ENCODE data around the gene PLCL1.

PLCL1 gene

DNA sequence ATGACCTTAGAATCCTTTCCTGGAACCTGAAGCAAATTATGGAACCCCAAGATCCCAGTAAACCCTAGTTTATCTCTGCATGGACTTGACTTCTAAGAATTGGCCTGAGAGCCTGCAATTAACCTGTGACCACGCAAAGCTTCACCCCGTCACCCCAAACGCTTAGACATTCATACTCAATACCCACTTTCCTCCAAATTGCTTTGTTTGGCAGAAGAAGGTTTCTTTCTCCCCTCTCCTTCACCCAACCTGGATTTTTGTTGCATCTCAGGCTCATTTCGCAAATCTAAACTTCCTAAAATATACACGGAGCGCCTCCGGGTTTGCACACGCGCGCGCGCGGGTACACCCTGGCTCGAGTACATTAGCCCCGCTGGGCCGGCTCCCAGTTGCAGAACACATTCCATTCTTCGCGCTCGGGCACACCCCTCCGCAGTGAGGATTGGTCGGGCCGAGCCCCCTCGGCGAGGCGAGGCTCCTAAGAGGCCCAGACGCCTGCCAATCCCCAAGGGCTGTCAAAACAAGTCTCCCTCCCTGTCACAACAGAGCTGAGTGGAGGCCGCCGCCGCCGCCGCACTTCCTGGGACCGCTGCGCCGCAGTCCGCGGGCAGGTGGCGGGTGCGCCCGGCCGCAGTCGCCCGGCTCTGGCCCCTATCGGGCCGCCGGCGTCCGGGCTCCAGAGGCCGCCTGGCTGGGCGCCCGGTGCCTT, at the start of gene PLCL1:
TSS of gene PLCL1 (plus strand) at position 545 of the 709 bp plus-strand sequence.
- Histone ChIP-seq H3K27me3 (ENCODE audit: control insufficient read depth in 5 of 5, insufficient read depth in 4 of 5, low read length in 5 of 5) (no peaks in the 10 kb centered on the region), H3K4me3 (ENCODE audit: low read depth in 1 of 5, low read length in 5 of 5) (peak within 1 kb of the TSS; percentile 67 to 92 (median 84)), H3K4me1 (ENCODE audit: control insufficient read depth in 5 of 5, insufficient read depth in 5 of 5, low read length in 5 of 5) (peaks cover 0 to 46% (median 31%) of the 10 kb centered on the region in 5 donors), H3K36me3 (ENCODE audit: control insufficient read depth in 5 of 5, insufficient read depth in 5 of 5, low read length in 5 of 5) (no peaks in the 10 kb centered on the region), H3K27ac (ENCODE audit: low read depth, low read length) (peak within 1 kb of the TSS; percentile 24), H3K9me3 (ENCODE audit: control insufficient read depth in 5 of 5, low read length in 5 of 5) (no peaks in the 10 kb centered on the region), H3K9ac (ENCODE audit: low read length in 5 of 5) (peak within 1 kb of the TSS; percentile 42 to 73 (median 51))

DNA sequence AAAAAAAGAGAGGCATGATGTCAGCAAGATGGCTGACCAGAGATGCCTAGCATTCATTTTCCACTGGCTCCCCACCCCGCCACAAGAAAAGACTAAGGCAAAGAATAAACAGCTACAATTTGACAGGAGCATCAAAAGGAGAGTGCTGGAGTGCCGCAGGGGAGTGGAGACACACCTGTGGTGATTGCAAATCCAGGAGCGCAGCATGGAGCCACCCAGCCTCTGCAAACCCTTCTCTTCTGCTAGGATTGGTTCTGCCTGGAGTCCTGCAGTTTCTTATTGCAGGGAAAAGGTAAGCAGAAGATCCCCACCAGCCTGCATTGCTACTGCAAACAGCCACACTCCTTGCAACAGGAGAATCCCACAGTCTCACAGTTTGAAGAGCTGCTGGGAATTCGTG, 45.4 kb upstream of the PLCL1 start:
- Histone ChIP-seq H3K36me3 (ENCODE audit: control insufficient read depth in 5 of 5, insufficient read depth in 5 of 5, low read length in 5 of 5) (no peaks in the 10 kb centered on the region), H3K27ac (ENCODE audit: low read depth, low read length) (no peak overlapping the region), H3K4me1 (ENCODE audit: control insufficient read depth in 5 of 5, insufficient read depth in 5 of 5, low read length in 5 of 5) (no peaks in the 10 kb centered on the region), H3K9ac (ENCODE audit: low read length in 5 of 5) (no peak overlapping the region), H3K27me3 (ENCODE audit: control insufficient read depth in 5 of 5, insufficient read depth in 4 of 5, low read length in 5 of 5) (no peaks in the 10 kb centered on the region), H3K4me3 (ENCODE audit: low read depth in 1 of 5, low read length in 5 of 5) (no peak overlapping the region), H3K9me3 (ENCODE audit: control insufficient read depth in 5 of 5, low read length in 5 of 5) (peaks cover 0 to 15% (median 13%) of the 10 kb centered on the region in 5 donors)

DNA sequence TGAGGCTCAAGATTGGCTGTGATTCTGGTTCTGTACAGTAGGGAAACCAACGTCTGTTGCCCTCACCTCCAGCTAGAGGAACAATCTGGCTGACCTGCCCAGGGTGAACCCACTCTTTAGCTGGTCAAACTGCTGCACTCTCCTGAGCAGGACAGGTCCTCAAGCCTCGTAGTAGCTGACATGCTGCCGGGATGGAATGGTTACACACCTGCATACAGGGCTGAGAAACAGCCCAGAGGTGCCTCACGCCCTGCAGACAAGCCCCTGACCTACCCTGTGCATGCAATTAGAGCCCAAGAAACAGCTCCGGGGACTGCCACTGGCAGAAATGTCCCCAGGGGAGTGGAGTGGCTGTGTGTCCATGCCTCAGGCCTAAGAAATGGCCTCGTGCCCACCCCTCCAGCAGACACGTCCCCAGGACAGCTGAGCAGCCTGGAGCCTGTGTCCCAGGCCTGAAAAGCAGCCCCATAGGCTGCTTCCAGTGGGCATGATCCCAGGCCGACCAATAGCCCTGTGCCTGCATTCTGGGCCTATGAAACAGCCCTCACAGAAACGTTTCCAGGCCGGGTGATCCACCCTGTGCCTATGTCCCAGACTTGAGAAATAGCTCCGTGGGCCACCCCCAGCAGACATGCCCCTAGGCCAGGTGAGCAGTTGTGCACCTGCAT, 44.6 kb upstream of the PLCL1 start:
- Histone ChIP-seq H3K4me3 (ENCODE audit: low read depth in 1 of 5, low read length in 5 of 5) (no peak overlapping the region), H3K9ac (ENCODE audit: low read length in 5 of 5) (no peak overlapping the region), H3K27me3 (ENCODE audit: control insufficient read depth in 5 of 5, insufficient read depth in 4 of 5, low read length in 5 of 5) (no peaks in the 10 kb centered on the region), H3K27ac (ENCODE audit: low read depth, low read length) (no peak overlapping the region), H3K36me3 (ENCODE audit: control insufficient read depth in 5 of 5, insufficient read depth in 5 of 5, low read length in 5 of 5) (no peaks in the 10 kb centered on the region), H3K9me3 (ENCODE audit: control insufficient read depth in 5 of 5, low read length in 5 of 5) (peaks cover 0 to 15% (median 13%) of the 10 kb centered on the region in 5 donors), H3K4me1 (ENCODE audit: control insufficient read depth in 5 of 5, insufficient read depth in 5 of 5, low read length in 5 of 5) (no peaks in the 10 kb centered on the region)

- Histone ChIP-seq H3K9ac (ENCODE audit: low read length in 5 of 5) (no peak overlapping the region), H3K27ac (ENCODE audit: low read depth, low read length) (no peak overlapping the region), H3K4me1 (ENCODE audit: control insufficient read depth in 5 of 5, insufficient read depth in 5 of 5, low read length in 5 of 5) (no peaks in the 10 kb centered on the region), H3K4me3 (ENCODE audit: low read depth in 1 of 5, low read length in 5 of 5) (no peak overlapping the region), H3K36me3 (ENCODE audit: control insufficient read depth in 5 of 5, insufficient read depth in 5 of 5, low read length in 5 of 5) (no peaks in the 10 kb centered on the region), H3K9me3 (ENCODE audit: control insufficient read depth in 5 of 5, low read length in 5 of 5) (peaks cover 0 to 15% (median 13%) of the 10 kb centered on the region in 5 donors), H3K27me3 (ENCODE audit: control insufficient read depth in 5 of 5, insufficient read depth in 4 of 5, low read length in 5 of 5) (no peaks in the 10 kb centered on the region)
Measured at GRCh38 chr2:197760293-197760657, 44.1 kb upstream of the PLCL1 start.

- Histone ChIP-seq H3K27ac (ENCODE audit: low read depth, low read length) (no peak overlapping the region), H3K4me3 (ENCODE audit: low read depth in 1 of 5, low read length in 5 of 5) (no peak overlapping the region), H3K9me3 (ENCODE audit: control insufficient read depth in 5 of 5, low read length in 5 of 5) (no peaks in the 10 kb centered on the region)
Measured at GRCh38 chr2:197777823-197778407, 26.5 kb upstream of the PLCL1 start.

GRCh38 chr2:197779261-197779660, 25.1 kb upstream of the PLCL1 start:
- Histone ChIP-seq H3K4me1 (ENCODE audit: control insufficient read depth in 5 of 5, insufficient read depth in 5 of 5, low read length in 5 of 5) (no peaks in the 10 kb centered on the region), H3K4me3 (ENCODE audit: low read depth in 1 of 5, low read length in 5 of 5) (no peak overlapping the region), H3K9me3 (ENCODE audit: control insufficient read depth in 5 of 5, low read length in 5 of 5) (no peaks in the 10 kb centered on the region), H3K27me3 (ENCODE audit: control insufficient read depth in 5 of 5, insufficient read depth in 4 of 5, low read length in 5 of 5) (no peaks in the 10 kb centered on the region), H3K9ac (ENCODE audit: low read length in 5 of 5) (no peak overlapping the region), H3K27ac (ENCODE audit: low read depth, low read length) (no peak overlapping the region), H3K36me3 (ENCODE audit: control insufficient read depth in 5 of 5, insufficient read depth in 5 of 5, low read length in 5 of 5) (no peaks in the 10 kb centered on the region)

More at GRCh38 chr2:197777823-197778407, 26.5 kb upstream of the PLCL1 start:
- no peaks in the 10 kb centered on the region for H3K4me1 ChIP-seq (ENCODE audit: control insufficient read depth in 5 of 5, insufficient read depth in 5 of 5, low read length in 5 of 5)
- H3K36me3 ChIP-seq (ENCODE audit: control insufficient read depth in 5 of 5, insufficient read depth in 5 of 5, low read length in 5 of 5) = no peaks in the 10 kb centered on the region
- no peak overlapping the region for H3K9ac ChIP-seq (ENCODE audit: low read length in 5 of 5)
- no peaks in the 10 kb centered on the region for H3K27me3 ChIP-seq (ENCODE audit: control insufficient read depth in 5 of 5, insufficient read depth in 4 of 5, low read length in 5 of 5)

DNA sequence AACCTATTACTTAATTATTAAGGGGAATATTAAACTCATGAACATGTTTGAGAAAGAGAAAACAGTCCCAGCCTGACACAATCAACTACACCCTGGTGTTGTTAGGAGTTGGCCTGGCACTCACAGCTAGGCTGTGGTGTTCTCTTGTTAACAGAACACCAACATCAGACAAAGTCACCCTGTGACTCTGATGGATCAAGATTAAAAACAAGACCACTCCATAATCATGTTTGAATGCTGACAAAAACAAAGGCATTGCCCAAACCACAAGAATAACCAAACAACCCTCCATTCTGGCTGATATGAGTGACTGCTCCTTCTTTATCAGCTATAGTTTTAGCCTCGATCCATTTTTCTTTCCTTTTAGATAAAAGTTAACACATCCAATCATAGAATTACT, 22.3 kb upstream of the PLCL1 start:
- no peak overlapping the region for H3K9ac ChIP-seq (ENCODE audit: low read length in 5 of 5)
- H3K27me3 ChIP-seq (ENCODE audit: control insufficient read depth in 5 of 5, insufficient read depth in 4 of 5, low read length in 5 of 5) = peaks cover 5 to 12% (median 10%) of the 10 kb centered on the region in 5 donors
- no peak overlapping the region for H3K27ac ChIP-seq (ENCODE audit: low read depth, low read length)
- no peaks in the 10 kb centered on the region for H3K36me3 ChIP-seq (ENCODE audit: control insufficient read depth in 5 of 5, insufficient read depth in 5 of 5, low read length in 5 of 5)
- H3K9me3 ChIP-seq (ENCODE audit: control insufficient read depth in 5 of 5, low read length in 5 of 5) = no peaks in the 10 kb centered on the region
- peaks cover 0 to 12% (median 12%) of the 10 kb centered on the region in 5 donors for H3K4me1 ChIP-seq (ENCODE audit: control insufficient read depth in 5 of 5, insufficient read depth in 5 of 5, low read length in 5 of 5)
- no peak overlapping the region for H3K4me3 ChIP-seq (ENCODE audit: low read depth in 1 of 5, low read length in 5 of 5)

- no peaks in the 10 kb centered on the region for H3K9me3 ChIP-seq (ENCODE audit: control insufficient read depth in 5 of 5, low read length in 5 of 5)
- no peaks in the 10 kb centered on the region for H3K36me3 ChIP-seq (ENCODE audit: control insufficient read depth in 5 of 5, insufficient read depth in 5 of 5, low read length in 5 of 5)
- no peak within 1 kb of the TSS for H3K27ac ChIP-seq (ENCODE audit: low read depth, low read length)
- peak within 1 kb of the TSS in 2 of 5 donors; percentile 30 to 69 for H3K9ac ChIP-seq (ENCODE audit: low read length in 5 of 5)
- peaks cover 5 to 17% (median 11%) of the 10 kb centered on the region in 5 donors for H3K27me3 ChIP-seq (ENCODE audit: control insufficient read depth in 5 of 5, insufficient read depth in 4 of 5, low read length in 5 of 5)
- peak within 1 kb of the TSS in 4 of 5 donors; percentile 57 to 65 (median 64) for H3K4me3 ChIP-seq (ENCODE audit: low read depth in 1 of 5, low read length in 5 of 5)
- peaks cover 0 to 12% (median 12%) of the 10 kb centered on the region in 5 donors for H3K4me1 ChIP-seq (ENCODE audit: control insufficient read depth in 5 of 5, insufficient read depth in 5 of 5, low read length in 5 of 5)
Measured at GRCh38 chr2:197784956-197785941, 19.1 kb upstream of the PLCL1 start, which contains the start of gene BOLL. Gene BOLL, minus strand, starts transcription at chr2:197785319. Its CDS starts 3,469 bp downstream, at chr2:197781850.

DNA sequence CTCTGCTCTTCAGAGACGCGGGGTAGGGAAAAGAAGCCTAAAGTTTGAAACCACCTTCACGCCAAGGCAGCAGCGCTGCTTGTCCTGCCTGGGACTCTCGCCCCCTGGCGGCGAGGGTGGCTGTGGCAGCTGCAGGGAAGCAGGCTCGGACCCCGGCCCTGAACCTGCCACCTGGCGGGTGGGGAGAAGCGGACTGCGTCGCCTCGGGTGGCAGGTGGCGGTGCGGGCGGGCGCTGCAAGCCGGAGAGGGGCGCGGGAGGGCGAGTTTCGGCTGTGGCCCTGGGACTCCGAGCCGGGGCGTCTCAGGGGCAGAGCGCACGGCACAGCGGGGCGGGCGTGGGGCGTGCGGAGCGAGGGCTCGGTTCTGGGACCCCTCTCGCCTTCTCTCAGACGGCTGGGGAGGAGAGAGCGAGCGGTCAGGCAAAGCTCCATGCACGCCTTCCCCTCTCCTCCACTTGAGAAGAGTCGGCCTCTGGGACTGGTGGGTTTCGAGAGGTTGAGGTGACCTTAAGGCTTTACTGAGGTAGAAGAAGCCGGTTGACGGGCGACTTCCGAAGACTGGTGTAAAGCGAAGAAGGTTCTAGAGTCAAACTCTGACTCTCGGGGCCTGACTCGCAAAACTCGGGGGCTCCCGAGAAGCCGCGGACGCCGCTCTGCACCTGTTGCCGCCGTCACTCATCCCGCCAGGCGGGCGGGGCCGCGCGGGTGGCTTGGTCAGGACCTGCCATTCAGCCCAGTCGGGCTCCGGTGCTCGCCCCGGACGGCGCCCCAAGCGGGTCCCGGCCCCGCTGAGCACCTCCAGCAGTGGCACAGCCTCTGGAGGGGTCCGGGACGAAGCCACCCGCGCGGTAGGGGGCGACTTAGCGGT, 18.1 kb upstream of the PLCL1 start:
- no peaks in the 10 kb centered on the region for H3K36me3 ChIP-seq (ENCODE audit: control insufficient read depth in 5 of 5, insufficient read depth in 5 of 5, low read length in 5 of 5)
- peak overlapping the region; percentile 57 to 78 (median 64) for H3K4me3 ChIP-seq (ENCODE audit: low read depth in 1 of 5, low read length in 5 of 5)
- no peak overlapping the region for H3K27ac ChIP-seq (ENCODE audit: low read depth, low read length)
- H3K27me3 ChIP-seq (ENCODE audit: control insufficient read depth in 5 of 5, insufficient read depth in 4 of 5, low read length in 5 of 5) = peaks cover 5 to 17% (median 11%) of the 10 kb centered on the region in 5 donors
- H3K4me1 ChIP-seq (ENCODE audit: control insufficient read depth in 5 of 5, insufficient read depth in 5 of 5, low read length in 5 of 5) = peaks cover 0 to 12% (median 12%) of the 10 kb centered on the region in 5 donors
- H3K9me3 ChIP-seq (ENCODE audit: control insufficient read depth in 5 of 5, low read length in 5 of 5) = no peaks in the 10 kb centered on the region
- peak overlapping the region in 2 of 5 donors; percentile 30 to 69 for H3K9ac ChIP-seq (ENCODE audit: low read length in 5 of 5)

Measured in subcutaneous abdominal adipose tissue (tissue), 5 donors.